Testis (tissue), 2 donors: ENCODE measurements around the gene TAF3.

Experiments used
- POLR2A ChIP-seq: fragments of 450-650 bp; IDR thresholded peaks from one replicate; pipeline ENCODE4 v1.6.1; 2017; ENCODE audit warnings: antibody characterized with exemption, mild to moderate bottlenecking, moderate library complexity
- TF ChIP-seq, protein P1 (sequence below), 3 experiments: fragments of 450-650 bp in 2 of 3; fragments of 200-600 bp in 1 of 3; sonication (generic) in 1 of 3; IDR thresholded peaks; one replicate each; pipeline ENCODE4 v1.5.1; 2016 to 2019; ENCODE audit warnings: antibody characterized with exemption in 3 of 3, mild to moderate bottlenecking in 2 of 3, moderate library complexity in 1 of 3

DNA sequence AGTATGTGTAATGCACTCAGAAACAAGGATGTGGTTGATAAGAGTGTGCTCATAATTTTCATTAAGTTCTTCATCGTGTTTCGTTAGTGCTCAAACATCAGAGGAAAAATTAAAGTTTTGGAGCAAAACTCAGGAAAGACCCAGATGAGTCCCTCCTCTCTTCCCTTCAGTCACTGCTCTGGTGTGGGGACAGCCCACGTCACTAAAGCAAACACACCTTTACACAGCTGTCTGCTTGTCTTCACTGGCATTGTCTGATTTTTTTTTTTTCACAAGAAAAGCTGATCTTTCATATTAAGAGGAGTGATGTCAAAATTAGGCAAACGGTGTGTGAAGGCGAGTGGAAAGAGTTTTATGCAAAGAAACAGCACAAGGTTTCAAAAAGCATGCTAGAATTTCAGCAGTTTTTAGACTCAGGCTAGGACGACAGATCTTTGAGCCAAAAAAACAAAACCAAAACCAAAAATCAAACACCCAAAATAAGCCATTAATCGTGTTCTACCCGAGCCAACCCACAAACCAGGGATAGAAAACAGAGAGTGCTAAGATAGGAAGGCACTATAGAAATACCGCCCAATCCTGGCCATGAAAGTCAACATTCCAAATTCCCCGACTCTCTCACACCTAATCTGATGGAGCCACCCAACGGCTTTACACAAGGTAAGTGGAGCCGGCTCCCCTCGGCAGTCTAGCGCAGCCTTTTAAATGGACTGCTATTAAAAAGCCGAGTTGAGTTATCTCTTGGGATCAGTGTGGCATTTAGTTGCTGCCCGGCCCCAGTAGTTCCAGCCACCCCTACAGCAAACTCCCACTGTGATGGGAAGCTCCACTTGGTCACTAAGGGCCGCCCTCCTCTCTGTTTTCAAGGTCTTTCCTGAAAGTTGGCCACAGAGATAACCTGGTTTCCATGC lies 208.3 kb downstream of the TAF3 start:
- TF ChIP-seq, protein P1, sequence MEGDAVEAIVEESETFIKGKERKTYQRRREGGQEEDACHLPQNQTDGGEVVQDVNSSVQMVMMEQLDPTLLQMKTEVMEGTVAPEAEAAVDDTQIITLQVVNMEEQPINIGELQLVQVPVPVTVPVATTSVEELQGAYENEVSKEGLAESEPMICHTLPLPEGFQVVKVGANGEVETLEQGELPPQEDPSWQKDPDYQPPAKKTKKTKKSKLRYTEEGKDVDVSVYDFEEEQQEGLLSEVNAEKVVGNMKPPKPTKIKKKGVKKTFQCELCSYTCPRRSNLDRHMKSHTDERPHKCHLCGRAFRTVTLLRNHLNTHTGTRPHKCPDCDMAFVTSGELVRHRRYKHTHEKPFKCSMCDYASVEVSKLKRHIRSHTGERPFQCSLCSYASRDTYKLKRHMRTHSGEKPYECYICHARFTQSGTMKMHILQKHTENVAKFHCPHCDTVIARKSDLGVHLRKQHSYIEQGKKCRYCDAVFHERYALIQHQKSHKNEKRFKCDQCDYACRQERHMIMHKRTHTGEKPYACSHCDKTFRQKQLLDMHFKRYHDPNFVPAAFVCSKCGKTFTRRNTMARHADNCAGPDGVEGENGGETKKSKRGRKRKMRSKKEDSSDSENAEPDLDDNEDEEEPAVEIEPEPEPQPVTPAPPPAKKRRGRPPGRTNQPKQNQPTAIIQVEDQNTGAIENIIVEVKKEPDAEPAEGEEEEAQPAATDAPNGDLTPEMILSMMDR (IDR thresholded peaks at IDR 0.05) = no peak
- no peak for TF ChIP-seq POLR2A
